H1 (cell line): Measurements from ENCODE around the gene PAX6. TPM values are rescaled to one million over a fixed set of nuclear protein-coding genes. Genes with fewer than 3 reads are reported as not detected.
A peak's percentile ranks its signal among the peaks of the same experiment; 100 is the strongest.

ENCODE experiments used
- ASH2L ChIP-seq: fragments of 200-600, 300-600 bp; sonication (generic); IDR thresholded peaks from one replicate; pipeline ENCODE4 v1.7.1; 2017; ENCODE audit warnings: low read length
- BACH1 ChIP-seq: IDR thresholded peaks from 2 replicates; pipeline ENCODE4 v1.6.1; 2012; ENCODE audit warnings: low read length, improper control_type of control experiment
- BRCA1 ChIP-seq: IDR thresholded peaks from 2 replicates; pipeline ENCODE4 v1.6.1; 2012; ENCODE audit warnings: low read depth, low read length, improper control_type of control experiment
- CBX5 ChIP-seq: fragments of 300-800, 300-1000 bp; sonication (generic); IDR thresholded peaks from 2 replicates; pipeline ENCODE4 v1.7.1; 2016; ENCODE audit warnings: antibody characterized with exemption, low read length, low read depth
- CREB1 ChIP-seq: IDR thresholded peaks from 2 replicates; pipeline ENCODE4 v1.6.1; 2012; ENCODE audit warnings: inconsistent platforms
- CTCF ChIP-seq, 3 experiments: IDR thresholded peaks; 1 replicate in 2 of 3; 2 replicates in 1 of 3; pipeline versions ENCODE4 v1.5.1 to v1.6.1; 2011; ENCODE audit warnings: low read length in 3 of 3, mild to moderate bottlenecking in 3 of 3, inconsistent platforms in 2 of 3, low read depth in 1 of 3, moderate library complexity in 1 of 3; ENCODE audit not compliant: insufficient read depth in 1 of 3; ENCODE audit errors: control extremely low read depth in 1 of 3
- E2F6 ChIP-seq: IDR thresholded peaks from 2 replicates; pipeline ENCODE4 v1.6.1; 2012; ENCODE audit warnings: inconsistent platforms
- EP300 ChIP-seq, 2 experiments: IDR thresholded peaks; 1 replicate in 1 of 2; 2 replicates in 1 of 2; pipeline ENCODE4 v1.6.1; 2011 to 2012; ENCODE audit warnings: low read depth in 2 of 2, low read length in 2 of 2, mild to moderate bottlenecking in 2 of 2, borderline replicate concordance in 1 of 2, inconsistent platforms in 1 of 2, moderate library complexity in 1 of 2
- GABPA ChIP-seq: IDR thresholded peaks from 2 replicates; pipeline ENCODE4 v1.6.1; 2011; ENCODE audit warnings: mild to moderate bottlenecking, low read length, moderate library complexity, borderline replicate concordance; ENCODE audit not compliant: insufficient read depth
- GTF2F1 ChIP-seq: IDR thresholded peaks from 2 replicates; pipeline ENCODE4 v1.6.1; 2012; ENCODE audit warnings: low read depth, low read length, improper control_type of control experiment, borderline replicate concordance
- JUND ChIP-seq: IDR thresholded peaks from 2 replicates; pipeline ENCODE4 v1.6.1; 2011; ENCODE audit warnings: mild to moderate bottlenecking, improper control_type of control experiment, low read length
- MAX ChIP-seq: IDR thresholded peaks from 2 replicates; pipeline ENCODE4 v1.6.1; 2012; ENCODE audit warnings: inconsistent platforms
- POU5F1 ChIP-seq: IDR thresholded peaks from 2 replicates; pipeline ENCODE4 v1.6.1; 2011; ENCODE audit warnings: low read depth, mild to moderate bottlenecking, low read length, moderate library complexity
- RAD21 ChIP-seq, 2 experiments: IDR thresholded peaks in 1 of 2; conservative IDR thresholded peaks in 1 of 2; 2 replicates each; pipeline ENCODE4 v1.6.1; 2011; ENCODE audit warnings: low read depth in 2 of 2, low read length in 2 of 2, improper control_type of control experiment in 1 of 2, inconsistent platforms in 1 of 2, mild to moderate bottlenecking in 1 of 2, moderate library complexity in 1 of 2
- RNF2 ChIP-seq: fragments of 200-900, 300-1000 bp; sonication (generic); IDR thresholded peaks from 2 replicates; pipeline ENCODE4 v1.7.1; 2016; ENCODE audit warnings: borderline replicate concordance, low read depth, mild to moderate bottlenecking, antibody characterized with exemption, low read length; ENCODE audit not compliant: poor library complexity, severe bottlenecking; ENCODE audit errors: missing control alignments
- RXRA ChIP-seq: IDR thresholded peaks from 2 replicates; pipeline ENCODE4 v1.6.1; 2011; ENCODE audit warnings: low read depth, mild to moderate bottlenecking, low read length, moderate library complexity; ENCODE audit not compliant: insufficient read depth
- TCF12 ChIP-seq: IDR thresholded peaks from 2 replicates; pipeline ENCODE4 v1.6.1; 2011; ENCODE audit warnings: low read depth, mild to moderate bottlenecking, low read length
- TEAD4 ChIP-seq: IDR thresholded peaks from 2 replicates; pipeline ENCODE4 v1.6.1; 2012; ENCODE audit warnings: low read depth, low read length, inconsistent platforms, mixed read lengths
- polyA plus RNA-seq, 7 experiments: library from polyadenylated mRNA; depleted of rRNA in 3 of 7; stranded (reverse) in 5 of 7; unstranded in 2 of 7; fragments of >200 nt in 5 of 7; fragments of 200-250 nt in 2 of 7; gene quantifications; 1 replicate in 5 of 7; 2 replicates in 1 of 7; 4 replicates in 1 of 7; pipeline versions ENCODE4 v1.2.1 to v1.2.3, GENCODE V29; 2011 to 2013; ENCODE audit warnings: missing spikeins in 2 of 7, mixed read lengths in 2 of 7
- total RNA-seq: library from RNA; stranded (reverse); fragmentation: NEBNext Ultra II Directional; extraction: Animal tissue kit (Norgen Biotek cat#: 25700); gene quantifications from 2 replicates; pipeline ENCODE4 v1.2.1, GENCODE V29; 2021

PAX6 gene
- total and polyA plus RNA-seq, 2 of the 8 experiments (the other 6 are each of a cell fraction or from before 2014, with no cell fraction given) = 0.30 to 0.65 TPM

- TF ChIP-seq GABPA (no peak), E2F6 (peak; percentile 74; the same call in 1 of the 2 replicates), JUND (no peak), BRCA1 (no peak), ASH2L (peak; percentile 69), MAX (no peak), CTCF (IDR thresholded peaks at IDR 0.05; ENCODE audit: control extremely low read depth in 1 of 3, insufficient read depth in 1 of 3, low read depth in 1 of 3, low read length in 3 of 3) (no peak), POU5F1 (no peak), TEAD4 (no peak), GTF2F1 (no peak), RXRA (no peak), CBX5 (no peak), RNF2 (peak; percentile 83), TCF12 (peak; percentile 34; the same call in 1 of the 2 replicates), CREB1 (no peak), EP300 (IDR thresholded peaks at IDR 0.05; ENCODE audit: borderline replicate concordance in 1 of 2, low read depth in 2 of 2, low read length in 2 of 2) (no peak), RAD21 (IDR thresholded peaks at IDR 0.05 in 1 of 2, conservative IDR thresholded peaks at IDR 0.05 in 1 of 2; ENCODE audit: low read depth in 2 of 2, low read length in 2 of 2) (0 out of 4 replicates have a peak, but pooled peaks of 1 of the 2 experiments have one; percentile 0), BACH1 (no peak)
Measured at GRCh38 chr11:31819621-31820437, 8.7 kb upstream of the PAX6 start (continued).
